Measurements from ENCODE around the gene KLHL29. TPM values are rescaled to one million over a fixed set of nuclear protein-coding genes. Genes with fewer than 3 reads are reported as not detected.

The KLHL29 gene
- total and polyA plus RNA-seq, 2 donors (not counting 3 experiments of a cell fraction or from before 2014, with no cell fraction given): 4.6 to 12.7 TPM

DNA sequence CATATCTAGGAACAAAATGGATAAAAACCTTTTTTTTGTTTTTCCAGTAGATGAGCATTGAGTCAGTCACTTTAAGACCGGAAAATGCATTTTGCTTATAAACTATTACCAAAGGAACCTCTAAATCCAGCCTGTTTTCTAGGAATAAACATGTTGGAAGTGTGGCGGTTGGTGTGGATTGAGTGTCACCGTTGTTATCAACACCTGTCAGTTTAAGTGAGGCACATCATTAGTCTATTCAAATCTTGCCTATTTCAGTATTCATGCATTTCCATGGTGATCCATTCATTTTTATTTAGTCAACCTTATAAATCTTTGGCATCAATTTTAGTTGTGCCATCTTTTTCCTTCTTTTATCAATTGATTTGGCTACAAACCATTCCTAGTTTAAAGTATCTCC lies 3.3 kb downstream of the KLHL29 start:
- no peaks in the 10 kb centered on the region for H4K20me1 ChIP-seq (replicated peaks; ENCODE audit: control insufficient read depth, extremely low read depth, insufficient read depth, low read length)
- no peak for TF ChIP-seq FOS (IDR thresholded peaks at IDR 0.05; ENCODE audit: borderline replicate concordance, insufficient read depth, low read length)
- no peak for TF ChIP-seq JUN (IDR thresholded peaks at IDR 0.05; ENCODE audit: borderline replicate concordance, insufficient read depth, insufficient read length, low read depth)
- TF ChIP-seq EZH2 (IDR thresholded peaks at IDR 0.05; ENCODE audit: borderline replicate concordance, low read depth, low read length, severe bottlenecking): no peak
- TF ChIP-seq GATA2 (IDR thresholded peaks at IDR 0.05; ENCODE audit: insufficient read depth, insufficient read length, low read depth, low read length): no peak
- TF ChIP-seq, protein P1, sequence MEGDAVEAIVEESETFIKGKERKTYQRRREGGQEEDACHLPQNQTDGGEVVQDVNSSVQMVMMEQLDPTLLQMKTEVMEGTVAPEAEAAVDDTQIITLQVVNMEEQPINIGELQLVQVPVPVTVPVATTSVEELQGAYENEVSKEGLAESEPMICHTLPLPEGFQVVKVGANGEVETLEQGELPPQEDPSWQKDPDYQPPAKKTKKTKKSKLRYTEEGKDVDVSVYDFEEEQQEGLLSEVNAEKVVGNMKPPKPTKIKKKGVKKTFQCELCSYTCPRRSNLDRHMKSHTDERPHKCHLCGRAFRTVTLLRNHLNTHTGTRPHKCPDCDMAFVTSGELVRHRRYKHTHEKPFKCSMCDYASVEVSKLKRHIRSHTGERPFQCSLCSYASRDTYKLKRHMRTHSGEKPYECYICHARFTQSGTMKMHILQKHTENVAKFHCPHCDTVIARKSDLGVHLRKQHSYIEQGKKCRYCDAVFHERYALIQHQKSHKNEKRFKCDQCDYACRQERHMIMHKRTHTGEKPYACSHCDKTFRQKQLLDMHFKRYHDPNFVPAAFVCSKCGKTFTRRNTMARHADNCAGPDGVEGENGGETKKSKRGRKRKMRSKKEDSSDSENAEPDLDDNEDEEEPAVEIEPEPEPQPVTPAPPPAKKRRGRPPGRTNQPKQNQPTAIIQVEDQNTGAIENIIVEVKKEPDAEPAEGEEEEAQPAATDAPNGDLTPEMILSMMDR (IDR thresholded peaks at IDR 0.05; ENCODE audit: extremely low read depth in 1 of 2, insufficient read depth in 1 of 2, low read depth in 1 of 2, low read length in 2 of 2): no peak
- no peak for TF ChIP-seq MYC (IDR thresholded peaks at IDR 0.05; ENCODE audit: low read depth, low read length)
- dilution Hi-C loops (cut with MboI; ENCODE audit: extremely low pct_ligation_motif_present, low sequenced_read_pairs) (no loop called here), intact Hi-C loops (cut with micrococcal nuclease) (loop anchor here (10.0 kb wide), 1 partner anchor 367 kb away; no protein-coding TSS in a partner anchor)
- H3K79me2 ChIP-seq (ENCODE audit: control insufficient read depth, insufficient read depth, low read length): peaks cover 3% of the 10 kb centered on the region
- FAIRE-seq: no peak
- H2AFZ ChIP-seq (ENCODE audit: low read depth, low read length): no peak overlapping the region
- H3K9ac ChIP-seq (replicated peaks; ENCODE audit: extremely low read depth, insufficient read depth, low read length): no peak overlapping the region
- H3K27me3 ChIP-seq (ENCODE audit: control insufficient read depth in 2 of 2, insufficient read depth in 2 of 2, low read length in 2 of 2): peaks cover 0 to 8% of the 10 kb centered on the region in 2 experiments
- H3K27ac ChIP-seq (ENCODE audit: insufficient read depth, low read depth, low read length): no peak overlapping the region
- ChIA-PET POLR2A (no interaction called here), CTCF (no interaction called here)
- H3K9me3 ChIP-seq (replicated peaks; ENCODE audit: control insufficient read depth, insufficient read depth, low read length): no peaks in the 10 kb centered on the region
- no peak overlapping the region for H3K4me2 ChIP-seq (ENCODE audit: insufficient read depth, low read length)
- no peak for DNase-seq (ENCODE audit: low read depth, low spot score)
- H3K9me1 ChIP-seq (replicated peaks; ENCODE audit: control insufficient read depth, extremely low read depth, insufficient read depth, low read length): no peaks in the 10 kb centered on the region
- BruUV-seq (replicated peaks): TSS peak; percentile 13
- H3K4me3 ChIP-seq (replicated peaks in 1 of 3; ENCODE audit: insufficient read depth in 1 of 3, low read depth in 1 of 3, low read length in 3 of 3): no peak overlapping the region
- peaks cover 16% of the 10 kb centered on the region for H3K4me1 ChIP-seq (ENCODE audit: control insufficient read depth, extremely low read depth, insufficient read depth, low read length)
- H3K36me3 ChIP-seq (ENCODE audit: control insufficient read depth in 2 of 2, extremely low read depth in 1 of 2, insufficient read depth in 2 of 2, low read length in 2 of 2): no peaks in the 10 kb centered on the region

Data from endothelial cell of umbilical vein (primary cell).